Fibroblast of the aortic adventitia (primary cell): Measurements from ENCODE around the gene FBLN7. TPM values are rescaled to one million over a fixed set of nuclear protein-coding genes. Genes with fewer than 3 reads are reported as not detected.
A peak's percentile ranks its signal among the peaks of the same experiment; 100 is the strongest.

Experiments
- DNase-seq: peaks from one replicate; pipeline ENCODE4 v3.0.0-alpha.2; 2010; ENCODE audit warnings: low read depth
- H3K4me3 ChIP-seq: 2 replicates; pipeline ENCODE4 v1.5.1; 2011; ENCODE audit warnings: low read depth, mild to moderate bottlenecking, control low read depth, low read length, moderate library complexity
- total RNA-seq: library from RNA; depleted of rRNA; stranded (reverse); fragments of >200 nt; gene quantifications from 2 replicates; pipeline ENCODE4 v1.2.3, GENCODE V29; 2012; ENCODE audit warnings: low replicate concordance
- TF ChIP-seq, protein P1 (sequence below): IDR thresholded peaks from 2 replicates; pipeline ENCODE4 v1.5.1; 2011; ENCODE audit warnings: mild to moderate bottlenecking, low read length, control low read depth, inconsistent platforms; ENCODE audit not compliant: insufficient read depth

FBLN7 gene
- total RNA-seq, 1 donor, result 3.2 TPM

DNA sequence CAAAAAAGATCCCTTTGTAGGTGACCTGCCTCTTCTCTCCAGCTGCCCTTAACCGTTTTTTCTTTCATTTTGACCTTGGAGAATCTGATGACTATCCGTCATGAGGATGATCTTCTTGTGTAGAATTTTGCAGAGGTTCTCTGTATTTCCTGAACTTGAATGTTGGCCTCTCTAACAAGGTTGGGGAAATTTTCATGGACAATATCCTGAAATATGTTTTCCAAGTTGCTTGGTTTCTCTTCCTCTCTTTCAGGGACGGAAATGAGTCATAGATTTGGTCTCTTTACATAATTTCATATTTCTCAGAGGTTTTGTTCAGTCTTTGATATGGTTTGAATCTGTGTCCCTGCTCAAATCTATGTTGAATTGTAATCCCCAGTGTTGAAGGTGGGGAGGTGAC is 82.6 kb downstream of the FBLN7 start:
- no peak for DNase-seq
- no peak overlapping the region for H3K4me3 ChIP-seq
- TF ChIP-seq, protein P1, sequence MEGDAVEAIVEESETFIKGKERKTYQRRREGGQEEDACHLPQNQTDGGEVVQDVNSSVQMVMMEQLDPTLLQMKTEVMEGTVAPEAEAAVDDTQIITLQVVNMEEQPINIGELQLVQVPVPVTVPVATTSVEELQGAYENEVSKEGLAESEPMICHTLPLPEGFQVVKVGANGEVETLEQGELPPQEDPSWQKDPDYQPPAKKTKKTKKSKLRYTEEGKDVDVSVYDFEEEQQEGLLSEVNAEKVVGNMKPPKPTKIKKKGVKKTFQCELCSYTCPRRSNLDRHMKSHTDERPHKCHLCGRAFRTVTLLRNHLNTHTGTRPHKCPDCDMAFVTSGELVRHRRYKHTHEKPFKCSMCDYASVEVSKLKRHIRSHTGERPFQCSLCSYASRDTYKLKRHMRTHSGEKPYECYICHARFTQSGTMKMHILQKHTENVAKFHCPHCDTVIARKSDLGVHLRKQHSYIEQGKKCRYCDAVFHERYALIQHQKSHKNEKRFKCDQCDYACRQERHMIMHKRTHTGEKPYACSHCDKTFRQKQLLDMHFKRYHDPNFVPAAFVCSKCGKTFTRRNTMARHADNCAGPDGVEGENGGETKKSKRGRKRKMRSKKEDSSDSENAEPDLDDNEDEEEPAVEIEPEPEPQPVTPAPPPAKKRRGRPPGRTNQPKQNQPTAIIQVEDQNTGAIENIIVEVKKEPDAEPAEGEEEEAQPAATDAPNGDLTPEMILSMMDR, result no peak

DNA sequence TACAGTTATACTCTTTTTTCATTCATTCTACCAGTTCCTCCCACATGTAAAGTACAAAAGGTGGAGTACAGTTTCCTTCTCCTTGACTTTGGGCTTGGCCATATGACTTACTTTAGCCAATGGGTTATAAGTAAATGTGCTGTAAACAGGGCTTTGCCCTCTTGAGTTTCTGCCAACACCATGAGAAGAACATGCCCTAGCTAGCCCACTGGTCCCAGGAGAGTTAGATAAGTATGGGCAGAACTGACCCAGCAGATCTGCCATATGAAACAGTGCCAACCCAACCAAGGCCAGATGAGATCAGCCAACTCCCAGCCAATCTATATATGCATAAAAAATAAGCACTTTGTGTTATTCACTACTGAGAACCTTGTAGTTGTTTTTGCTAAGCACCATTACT is 91.2 kb downstream of the FBLN7 start:
- no peak overlapping the region for H3K4me3 ChIP-seq
- DNase-seq, result peak; percentile 83
- TF ChIP-seq, protein P1, result no peak

DNA sequence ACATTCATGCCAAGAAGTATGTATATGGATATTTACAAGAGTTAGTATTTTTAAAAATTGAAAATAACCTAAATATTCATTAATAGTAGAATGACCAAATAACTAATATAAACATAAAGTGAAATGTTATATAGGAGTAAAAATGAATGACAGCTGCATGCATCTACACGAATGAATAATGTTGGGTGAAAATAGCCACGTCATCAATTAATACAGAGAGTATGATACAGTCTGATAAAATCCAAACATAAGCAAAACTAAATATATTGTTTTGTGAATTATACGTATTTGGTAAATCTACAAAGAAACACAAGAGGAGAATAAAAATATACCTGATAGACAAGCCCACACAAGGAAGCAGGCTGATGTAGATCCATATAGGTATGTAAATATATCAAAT is 92.2 kb downstream of the FBLN7 start:
- no peak overlapping the region for H3K4me3 ChIP-seq
- no peak for DNase-seq
- TF ChIP-seq, protein P1, result no peak

Other genes with a start within 250 kb of the FBLN7 start
- 0.65 and 2.4 TPM in 2 replicates for gene MERTK, start 239.8 kb upstream of the FBLN7 start, total RNA-seq
- 24.9 and 40.2 TPM in 2 replicates for gene TMEM87B, start 83.1 kb upstream of the FBLN7 start, total RNA-seq
- 17.4 and 45.1 TPM in 2 replicates for gene ZC3H8, start 116.7 kb downstream of the FBLN7 start, total RNA-seq
- 2.9 and 7.5 TPM in 2 replicates for gene ZC3H6, start 137.2 kb downstream of the FBLN7 start, total RNA-seq